ENCODE results near the gene KREMEN1. TPM values are rescaled to one million over a fixed set of nuclear protein-coding genes. Genes with fewer than 3 reads are reported as not detected.

KREMEN1 gene
- total RNA-seq, 1 donor from 2014 or later: not detected

DNA sequence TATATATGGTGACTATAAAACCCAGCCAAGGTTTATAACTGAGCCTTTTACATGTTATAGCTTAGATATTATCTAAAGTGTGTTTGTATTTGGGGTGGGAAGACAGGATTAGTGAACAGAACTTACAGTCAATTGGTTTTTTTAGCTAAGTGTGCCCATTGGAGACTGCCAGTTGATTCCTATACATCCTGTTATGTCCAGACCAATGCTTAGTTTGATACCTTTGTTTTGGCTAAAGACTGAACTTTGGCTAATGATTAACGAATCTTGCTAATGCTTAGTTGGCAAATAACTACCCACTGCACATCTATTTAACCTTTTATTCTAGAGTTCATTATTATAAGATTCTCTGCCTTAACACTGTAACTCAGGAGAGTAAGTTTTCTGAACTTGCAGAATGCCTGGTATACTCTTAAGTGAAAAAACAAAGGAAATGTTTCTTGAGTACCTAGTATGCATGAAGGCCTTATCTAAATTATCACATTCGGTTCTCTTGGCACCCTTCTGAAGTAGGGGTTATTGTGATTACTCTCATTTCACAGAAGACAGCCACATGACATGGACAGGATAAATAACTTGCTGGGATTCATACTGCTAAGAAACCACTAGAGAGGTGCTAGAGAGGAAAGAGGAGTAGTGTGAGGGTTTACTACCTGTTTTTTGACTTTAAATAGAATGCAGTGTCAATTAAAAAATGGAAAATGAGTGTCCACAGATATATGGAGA, 54.0 kb downstream of the KREMEN1 start:
- intact Hi-C loops (cut with micrococcal nuclease): no loop called here

DNA sequence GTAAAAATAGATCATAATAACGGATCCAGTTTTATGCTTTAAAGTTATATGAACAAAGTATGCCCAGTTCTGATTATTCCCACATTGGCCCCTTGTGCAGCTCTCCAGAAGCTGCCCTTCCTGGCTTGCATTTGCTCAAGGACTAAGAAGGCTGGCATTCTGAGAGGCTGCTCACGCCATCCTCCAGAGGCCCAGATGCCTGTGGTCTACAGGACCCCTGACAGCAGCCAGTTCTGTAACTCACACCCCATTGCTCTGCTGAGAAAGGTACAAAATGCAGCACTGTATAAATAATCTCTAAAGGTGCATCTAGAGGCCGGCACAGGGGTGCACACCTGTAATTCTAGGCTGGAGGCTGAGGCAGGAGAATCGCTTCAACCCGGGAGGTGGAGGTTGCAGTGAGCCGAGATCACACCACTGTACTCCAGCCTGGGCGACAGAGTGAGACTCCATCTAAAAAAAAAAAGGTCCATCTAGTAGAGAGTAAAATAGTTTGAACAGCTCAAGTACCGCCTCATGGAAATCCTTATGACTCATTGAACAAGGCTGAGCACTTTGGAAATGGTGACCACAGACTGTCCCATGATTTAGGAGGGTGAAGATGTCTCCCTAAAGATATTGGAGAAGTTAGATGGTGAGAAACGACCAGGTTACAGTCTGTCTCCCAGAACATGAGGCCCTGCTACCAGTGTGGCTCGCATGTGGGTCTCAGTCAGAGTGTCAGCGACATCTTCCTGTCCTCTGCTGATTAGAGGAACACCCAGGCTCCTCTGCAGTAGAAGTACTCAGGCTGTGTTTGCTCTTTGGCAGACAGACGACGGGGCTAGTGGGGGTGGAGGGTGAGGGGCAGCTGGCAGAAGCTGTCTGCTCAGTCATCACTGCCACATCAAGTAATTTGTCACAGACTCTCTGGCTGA, 56.3 kb downstream of the KREMEN1 start:
- intact Hi-C loops (cut with micrococcal nuclease): no loop called here

DNA sequence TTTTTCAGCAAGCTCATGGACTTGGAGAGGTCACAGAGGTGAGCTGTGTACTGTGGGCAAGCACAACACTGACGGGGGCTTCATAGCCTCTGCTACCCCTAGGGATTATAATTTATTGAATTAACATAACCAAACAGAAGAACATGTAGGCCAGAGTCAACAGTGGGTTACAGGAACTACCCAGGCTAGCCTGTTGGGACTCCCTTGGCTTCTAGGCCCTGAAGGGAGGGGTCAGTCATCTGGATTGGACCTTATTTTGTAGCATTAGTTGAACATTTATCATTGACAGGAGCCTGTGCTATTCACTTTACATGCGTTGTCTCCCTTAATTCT, 56.9 kb downstream of the KREMEN1 start:
- intact Hi-C loops (cut with micrococcal nuclease): no loop called here

GRCh38 chr22:29130476-29130875, 57.6 kb downstream of the KREMEN1 start:
- intact Hi-C loops (cut with micrococcal nuclease): no loop called here

DNA sequence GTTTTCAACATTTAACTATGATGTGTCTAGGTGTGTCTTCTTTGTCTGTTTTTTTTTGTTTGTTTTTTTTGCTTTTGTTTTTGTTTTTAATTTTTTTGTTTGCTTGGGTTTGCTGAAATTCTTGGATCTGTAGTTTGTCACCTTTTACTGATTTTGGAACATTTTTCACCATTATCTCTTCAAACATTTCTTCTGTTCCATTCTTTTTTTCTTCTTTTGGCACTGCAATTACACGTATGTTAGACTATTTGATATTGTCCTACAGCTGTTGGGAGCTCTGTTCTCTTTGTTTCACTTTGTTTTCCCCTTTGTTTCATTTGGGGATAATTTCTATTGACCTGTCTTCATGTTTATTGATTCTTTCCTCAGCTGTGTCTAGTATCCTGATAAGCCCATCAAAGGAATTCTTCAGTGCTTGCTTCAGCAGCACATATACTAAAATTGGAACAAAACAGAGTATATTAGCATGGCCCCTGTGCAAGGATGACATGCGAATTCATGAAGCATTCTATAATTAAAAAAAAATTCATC, 60.8 kb downstream of the KREMEN1 start:
- intact Hi-C loops (cut with micrococcal nuclease): no loop called here

- intact Hi-C loops (cut with micrococcal nuclease): no loop called here
Measured at GRCh38 chr22:29134448-29134847, 61.6 kb downstream of the KREMEN1 start.

DNA sequence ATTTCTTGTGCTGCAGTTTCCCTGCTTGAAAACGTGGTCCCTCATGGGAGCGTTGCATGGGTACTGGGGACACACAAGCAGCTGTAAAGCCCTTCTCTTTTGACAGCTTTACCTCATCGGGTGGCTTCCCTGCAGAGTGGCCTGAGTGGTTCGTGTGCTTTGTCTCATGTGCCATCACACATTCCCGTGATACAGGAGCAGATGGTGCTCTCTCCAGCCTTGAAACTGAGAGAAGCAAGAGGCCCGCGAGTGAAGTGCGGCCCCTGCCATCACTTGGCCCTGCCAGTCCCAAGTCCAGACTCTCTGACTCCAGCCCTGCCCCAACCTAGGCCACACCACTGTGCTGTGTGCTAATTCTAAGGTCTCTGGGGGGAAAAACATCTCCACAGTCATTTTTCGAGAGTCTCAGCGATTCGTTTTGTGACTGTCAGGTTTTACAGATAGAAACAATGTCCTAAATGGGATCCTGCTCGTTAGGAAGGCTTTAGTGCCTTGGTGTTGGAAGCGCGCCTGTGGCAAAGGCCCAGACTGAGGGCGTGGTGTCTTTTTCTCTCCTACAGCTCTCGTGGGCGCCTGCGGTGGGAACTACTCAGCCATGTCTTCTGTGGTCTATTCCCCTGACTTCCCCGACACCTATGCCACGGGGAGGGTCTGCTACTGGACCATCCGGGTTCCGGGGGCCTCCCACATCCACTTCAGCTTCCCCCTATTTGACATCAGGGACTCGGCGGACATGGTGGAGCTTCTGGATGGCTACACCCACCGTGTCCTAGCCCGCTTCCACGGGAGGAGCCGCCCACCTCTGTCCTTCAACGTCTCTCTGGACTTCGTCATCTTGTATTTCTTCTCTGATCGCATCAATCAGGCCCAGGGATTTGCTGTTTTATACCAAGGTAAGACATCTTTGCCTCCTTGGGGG, 64.2 kb downstream of the KREMEN1 start:
- intact Hi-C loops (cut with micrococcal nuclease): no loop called here

DNA sequence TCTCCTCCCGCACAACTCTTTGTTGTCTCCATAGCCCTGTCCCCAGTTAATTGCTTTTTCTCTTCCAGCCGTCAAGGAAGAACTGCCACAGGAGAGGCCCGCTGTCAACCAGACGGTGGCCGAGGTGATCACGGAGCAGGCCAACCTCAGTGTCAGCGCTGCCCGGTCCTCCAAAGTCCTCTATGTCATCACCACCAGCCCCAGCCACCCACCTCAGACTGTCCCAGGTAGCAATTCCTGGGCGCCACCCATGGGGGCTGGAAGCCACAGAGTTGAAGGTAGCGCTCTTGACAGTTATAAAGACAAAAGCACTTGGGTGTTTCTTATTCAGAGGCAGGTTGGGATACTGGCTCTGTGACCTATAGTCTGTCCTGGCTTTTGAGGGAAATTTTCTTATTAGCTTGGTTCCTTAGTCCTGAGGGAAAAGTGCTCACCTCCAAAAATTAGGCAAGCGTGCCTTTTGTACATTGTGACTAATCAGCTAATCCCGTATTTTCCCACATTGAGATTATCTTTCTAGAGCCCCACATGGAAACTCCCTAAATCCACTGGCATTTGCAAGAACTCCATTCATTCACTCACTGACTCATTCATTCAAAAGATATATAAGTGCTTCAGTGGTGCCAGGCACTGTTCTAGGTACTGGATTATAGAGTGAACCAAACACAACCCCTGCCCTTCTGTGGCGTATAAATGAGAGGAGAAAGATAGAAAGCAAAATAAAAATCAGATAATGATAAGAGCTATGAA, 65.9 kb downstream of the KREMEN1 start:
- intact Hi-C loops (cut with micrococcal nuclease): no loop called here

- intact Hi-C loops (cut with micrococcal nuclease): no loop called here
Measured at GRCh38 chr22:29139965-29140782, 67.3 kb downstream of the KREMEN1 start.

DNA sequence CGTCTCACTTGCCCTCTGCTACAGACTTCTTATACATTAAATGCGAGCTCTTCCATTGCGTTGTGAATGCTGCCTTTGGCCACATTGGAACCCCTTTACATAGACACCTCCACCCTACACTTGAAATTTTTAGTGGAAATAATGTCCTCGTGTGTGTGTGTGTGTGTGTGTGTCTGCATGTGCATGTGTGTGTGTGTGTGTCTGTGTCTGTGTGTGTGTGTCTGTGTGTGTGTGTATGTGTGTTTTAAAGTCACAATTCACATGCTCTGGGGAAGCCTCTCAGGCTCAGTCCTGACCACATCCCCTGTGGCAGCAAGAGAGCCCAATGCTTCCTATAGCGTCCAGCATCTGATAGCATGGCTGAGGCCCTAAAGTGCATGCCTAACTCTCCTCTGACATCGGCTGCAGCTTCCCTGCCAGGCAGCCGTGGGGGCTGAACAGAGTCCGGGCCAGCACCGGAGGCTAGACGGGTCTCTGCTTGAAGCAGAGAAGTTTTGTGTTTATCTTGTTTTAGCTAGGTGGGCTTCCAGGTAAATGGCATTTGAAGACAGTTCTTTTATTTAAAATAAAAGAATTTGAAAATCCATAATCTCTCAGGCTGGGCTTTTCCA, 68.3 kb downstream of the KREMEN1 start:
- intact Hi-C loops (cut with micrococcal nuclease): no loop called here

- intact Hi-C loops (cut with micrococcal nuclease): no loop called here
Measured at GRCh38 chr22:29142116-29142515, 69.3 kb downstream of the KREMEN1 start.

- intact Hi-C loops (cut with micrococcal nuclease): no loop called here
Measured at GRCh38 chr22:29143941-29144785, 71.3 kb downstream of the KREMEN1 start.

GRCh38 chr22:29144786-29145160, 71.9 kb downstream of the KREMEN1 start:
- intact Hi-C loops (cut with micrococcal nuclease): no loop called here

DNA sequence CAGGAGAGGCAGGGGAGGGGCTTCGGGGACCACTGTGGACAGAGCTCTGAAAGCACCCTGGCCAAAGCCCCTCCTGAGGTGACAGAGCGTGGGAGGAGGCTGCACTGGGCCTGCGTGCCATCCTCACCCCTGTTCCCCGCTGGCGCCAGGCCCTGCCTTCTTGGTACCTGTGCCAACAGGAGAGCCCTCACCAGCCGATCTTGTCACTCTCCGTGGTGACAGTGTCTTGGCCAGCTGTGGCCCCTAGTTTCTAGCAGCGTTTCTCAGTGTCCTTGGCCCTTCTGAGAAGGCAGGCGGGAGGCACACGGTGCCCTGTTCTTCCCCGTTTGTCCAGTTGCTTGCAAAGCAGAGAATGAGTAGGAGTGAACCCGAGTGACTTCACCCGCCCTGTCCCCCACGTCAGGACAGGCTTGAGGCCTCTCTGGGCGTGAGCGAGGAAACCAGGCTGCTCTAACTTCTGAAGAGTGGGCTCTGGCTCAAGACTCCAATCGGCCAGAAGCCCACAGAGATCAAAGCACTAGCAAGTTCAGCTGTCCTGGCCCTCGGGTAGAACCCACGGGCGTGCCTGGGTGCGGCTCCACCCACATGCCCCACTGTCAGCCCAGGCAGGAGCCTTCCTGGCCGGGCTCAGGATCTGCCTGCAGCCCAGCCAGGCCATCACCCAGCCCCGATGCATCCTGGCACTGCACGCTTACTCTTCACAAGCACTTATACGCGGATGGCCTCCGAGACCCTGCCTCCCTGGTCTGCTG, 72.7 kb downstream of the KREMEN1 start:
- intact Hi-C loops (cut with micrococcal nuclease): no loop called here

DNA sequence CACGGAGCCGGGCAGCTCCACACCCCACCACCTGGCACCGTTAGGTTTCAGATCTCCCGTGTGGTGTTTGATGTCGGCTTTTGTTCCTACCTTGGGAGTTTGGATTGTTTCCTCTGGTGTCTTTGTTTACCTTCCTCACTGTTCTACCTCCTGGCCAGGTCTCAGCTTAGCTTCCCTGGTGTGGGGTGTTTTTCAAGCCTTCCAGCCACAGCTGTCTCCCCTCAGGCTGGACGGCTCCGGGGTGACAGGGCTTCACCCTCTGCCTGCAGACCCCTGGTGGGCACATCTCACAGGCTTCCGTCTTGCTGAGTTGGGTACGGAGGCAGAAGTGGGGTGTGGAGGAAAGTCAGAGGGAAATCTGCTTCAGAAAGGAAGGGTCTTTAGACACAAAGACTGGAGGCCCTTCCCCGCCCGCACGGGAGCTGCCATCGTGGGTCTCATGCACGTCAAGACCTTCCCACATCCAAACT, 73.3 kb downstream of the KREMEN1 start:
- intact Hi-C loops (cut with micrococcal nuclease): no loop called here

- intact Hi-C loops (cut with micrococcal nuclease): no loop called here
Measured at GRCh38 chr22:29146771-29147170, 73.9 kb downstream of the KREMEN1 start.

GRCh38 chr22:29147331-29147899, 74.6 kb downstream of the KREMEN1 start:
- intact Hi-C loops (cut with micrococcal nuclease): no loop called here

Measured in T-helper 1 cell treated with Interleukin-12 subunit alpha and Interleukin-12 subunit beta and Interleukin-4 antibody, amounts not matched to agents 30 ng/mL and 1 ng/mL, for 36 hours (primary cell).